HCT116 (cell line): ENCODE measurements around the gene NT5C1B. TPM values are rescaled to one million over a fixed set of nuclear protein-coding genes. Genes with fewer than 3 reads are reported as not detected.

ENCODE experiments used
- ATAC-seq: fragments of 200-7000 bp; cut with Tn5 transposase; 2 replicates; pipeline ENCODE4 v1.9.1; 2020; ENCODE audit warnings: mild to moderate bottlenecking, moderate library complexity
- BruUV-seq: library from RNA; stranded (reverse); fragments of 400-500 nt; replicated peaks from 2 replicates; lab custom pipeline; 2021; lab: Mats Ljungman, UMichigan
- CTCF ChIA-PET: fragments of 300-600 bp; sonication (Branson Sonifier 250); formaldehyde crosslinking; loops from one replicate; lab custom pipeline; 2021; ENCODE audit warnings: antibody characterized with exemption; lab: Charles Lee
- POLR2A ChIA-PET: fragments of 300-600, 350-600 bp; sonication (Branson Sonifier 250); formaldehyde crosslinking; loops from one replicate; lab custom pipeline; 2021; ENCODE audit warnings: antibody characterized with exemption; lab: Charles Lee
- RAD21 ChIA-PET, 2 experiments: fragments of 300-600 bp; sonication (Branson Sonifier 250); formaldehyde crosslinking; loops; one replicate each; lab custom pipeline; 2023; ENCODE audit warnings: low total read pairs in 2 of 2; ENCODE audit not compliant: uncharacterized antibody in 2 of 2, unreplicated experiment in 2 of 2, low non-redundant PET in 1 of 2; lab: Charles Lee
- DNase-seq: peaks from one replicate; pipeline ENCODE4 v3.0.0-alpha.2; 2010; ENCODE audit warnings: low read depth, low spot score
- H2AFZ ChIP-seq: fragments of 200-600 bp; shearing (Covaris generic), sonication (generic); 2 replicates; pipeline ENCODE4 v1.6.1; 2017; ENCODE audit warnings: low read depth, mixed run types, mixed read lengths, antibody characterized with exemption, low read length; ENCODE audit not compliant: poor library complexity, severe bottlenecking
- H3K27ac ChIP-seq: 2 replicates; pipeline ENCODE4 v1.5.1; 2012; ENCODE audit warnings: low read depth, low read length
- H3K27me3 ChIP-seq: fragments of 200-600 bp; sonication (generic); 2 replicates; pipeline ENCODE4 v1.6.1; 2016; ENCODE audit warnings: mixed run types, low read length, mixed read lengths; ENCODE audit not compliant: insufficient read depth
- H3K36me3 ChIP-seq, 2 experiments: fragments of 200-500 bp in 1 of 2; fragments of 200-600 bp in 1 of 2; sonication (Bioruptor generic) in 1 of 2; sonication (generic) in 1 of 2; 2 replicates each; pipeline versions ENCODE4 v1.5.1 to v1.6.1; 2014 to 2016; ENCODE audit warnings: low read length in 2 of 2, inconsistent platforms in 1 of 2, mixed read lengths in 1 of 2, mixed run types in 1 of 2; ENCODE audit not compliant: insufficient read depth in 2 of 2, control insufficient read depth in 1 of 2
- H3K4me1 ChIP-seq, 2 experiments: fragments of 200-600 bp in 1 of 2; sonication (generic) in 1 of 2; 2 replicates each; pipeline versions ENCODE4 v1.5.1 to v1.6.1; 2012 to 2017; ENCODE audit warnings: low read length in 2 of 2, inconsistent platforms in 1 of 2, mild to moderate bottlenecking in 1 of 2, mixed read lengths in 1 of 2, mixed run types in 1 of 2, moderate library complexity in 1 of 2; ENCODE audit not compliant: insufficient read depth in 2 of 2, control insufficient read depth in 1 of 2
- H3K4me2 ChIP-seq: fragments of 200-600 bp; sonication (generic); 2 replicates; pipeline ENCODE4 v1.6.1; 2017; ENCODE audit warnings: mixed run types, low read length, mixed read lengths
- H3K4me3 ChIP-seq, 2 experiments: fragments of 200-600 bp in 1 of 2; sonication (generic) in 1 of 2; replicated peaks in 1 of 2; 2 replicates each; pipeline ENCODE4 v1.5.1; 2011 to 2016; ENCODE audit warnings: low read length in 2 of 2, control low read depth in 1 of 2, low read depth in 1 of 2, mild to moderate bottlenecking in 1 of 2, mixed read lengths in 1 of 2, mixed run types in 1 of 2
- H3K79me2 ChIP-seq: fragments of 200-600 bp; sonication (generic); 2 replicates; pipeline ENCODE4 v1.6.1; 2017; ENCODE audit warnings: mild to moderate bottlenecking, mixed run types, low read length, moderate library complexity, mixed read lengths; ENCODE audit not compliant: insufficient read depth
- H3K9ac ChIP-seq: fragments of 200-600 bp; sonication (generic); 2 replicates; pipeline ENCODE4 v1.6.1; 2016; ENCODE audit warnings: low read length, mixed read lengths
- H3K9me2 ChIP-seq: fragments of 200-600 bp; sonication (generic), shearing (Covaris generic); 2 replicates; pipeline ENCODE4 v1.6.1; 2017; ENCODE audit warnings: mixed run types, mild to moderate bottlenecking, moderate library complexity; ENCODE audit not compliant: insufficient read depth
- H3K9me3 ChIP-seq, 2 experiments: fragments of 200-500 bp in 1 of 2; fragments of 200-600 bp in 1 of 2; sonication (Bioruptor generic) in 1 of 2; sonication (generic) in 1 of 2; 2 replicates each; pipeline ENCODE4 v1.6.1; 2014 to 2017; ENCODE audit warnings: low read length in 2 of 2, mixed read lengths in 2 of 2, inconsistent platforms in 1 of 2, low read depth in 1 of 2, mild to moderate bottlenecking in 1 of 2, mixed run types in 1 of 2, moderate library complexity in 1 of 2; ENCODE audit not compliant: control insufficient read depth in 1 of 2, insufficient read depth in 1 of 2
- H4K20me1 ChIP-seq: fragments of 200-600 bp; sonication (generic), shearing (Covaris generic); 2 replicates; pipeline ENCODE4 v1.6.1; 2017; ENCODE audit warnings: mixed run types, mild to moderate bottlenecking, moderate library complexity; ENCODE audit not compliant: insufficient read depth
- CBX3 ChIP-seq: IDR thresholded peaks from 2 replicates; pipeline ENCODE4 v1.6.1; 2012; ENCODE audit warnings: low read depth
- CTCF ChIP-seq, 3 experiments: fragments of 200-600 bp in 1 of 3; sonication (generic) in 1 of 3; IDR thresholded peaks in 2 of 3; conservative IDR thresholded peaks in 1 of 3; 2 replicates each; pipeline ENCODE4 v1.5.1; 2012 to 2017; ENCODE audit warnings: low read depth in 2 of 3, low read length in 2 of 3, antibody characterized with exemption in 1 of 3, borderline replicate concordance in 1 of 3, control low read depth in 1 of 3, mild to moderate bottlenecking in 1 of 3, mixed read lengths in 1 of 3, mixed run types in 1 of 3, moderate library complexity in 1 of 3; ENCODE audit not compliant: insufficient read depth in 1 of 3
- EGR1 ChIP-seq: IDR thresholded peaks from 2 replicates; pipeline ENCODE4 v1.6.1; 2012; ENCODE audit warnings: low read depth
- ELF1 ChIP-seq: IDR thresholded peaks from 2 replicates; pipeline ENCODE4 v1.6.1; 2012; ENCODE audit warnings: low read depth, borderline replicate concordance
- EZH2 ChIP-seq: fragments of 200-600 bp; sonication (generic); IDR thresholded peaks from 2 replicates; pipeline ENCODE4 v1.6.1; 2017; ENCODE audit warnings: antibody characterized with exemption, mixed run types
- EZH2phosphoT487 ChIP-seq: fragments of 200-600 bp; IDR thresholded peaks from 2 replicates; pipeline ENCODE4 v1.6.1; 2018; ENCODE audit warnings: antibody characterized with exemption, borderline replicate concordance
- FOSL1 ChIP-seq: IDR thresholded peaks from 2 replicates; pipeline ENCODE4 v1.6.1; 2012; ENCODE audit warnings: low read depth
- JUND ChIP-seq: IDR thresholded peaks from 2 replicates; pipeline ENCODE4 v1.6.1; 2012
- POLR2A ChIP-seq: IDR thresholded peaks from 2 replicates; pipeline ENCODE4 v1.7.0; 2011; ENCODE audit warnings: borderline replicate concordance; ENCODE audit not compliant: insufficient read depth, insufficient read length; ENCODE audit errors: extremely low read depth
- POLR2AphosphoS5 ChIP-seq: IDR thresholded peaks from 2 replicates; pipeline ENCODE4 v1.6.1; 2011; ENCODE audit warnings: mild to moderate bottlenecking, low read depth, low read length, moderate library complexity
- REST ChIP-seq: IDR thresholded peaks from 2 replicates; pipeline ENCODE4 v1.6.1; 2012; ENCODE audit warnings: low read depth
- SIN3A ChIP-seq: IDR thresholded peaks from 2 replicates; pipeline ENCODE4 v1.6.1; 2012; ENCODE audit warnings: low read depth
- SP1 ChIP-seq: IDR thresholded peaks from 2 replicates; pipeline ENCODE4 v1.6.1; 2012; ENCODE audit warnings: low read depth
- SRF ChIP-seq: IDR thresholded peaks from 2 replicates; pipeline ENCODE4 v1.6.1; 2012; ENCODE audit warnings: low read depth
- TCF7L2 ChIP-seq: IDR thresholded peaks from 2 replicates; pipeline ENCODE4 v1.7.0; 2011; ENCODE audit warnings: borderline replicate concordance, inconsistent platforms; ENCODE audit not compliant: insufficient read depth, insufficient read length; ENCODE audit errors: extremely low read depth
- ZFX ChIP-seq: fragments of 450-650 bp; IDR thresholded peaks from 2 replicates; pipeline ENCODE4 v1.6.1; 2017
- ZNF274 ChIP-seq: fragments of 200-500 bp; sonication (Bioruptor generic); IDR thresholded peaks from 2 replicates; pipeline ENCODE4 v1.6.1; 2014; ENCODE audit warnings: mild to moderate bottlenecking, low read depth, low read length, inconsistent platforms
- intact Hi-C: fragments of 100-400 bp; cut with micrococcal nuclease; formaldehyde crosslinking; loops from 2 replicates; pipeline ENCODE4 v1.10.0; 2022
- total RNA-seq: library from RNA; stranded (reverse); gene quantifications from one replicate; pipeline ENCODE4 v1.2.1, GENCODE V29; 2021; ENCODE audit not compliant: unreplicated experiment
- TF ChIP-seq, protein P1 (sequence below): IDR thresholded peaks from 2 replicates; pipeline ENCODE4 v1.6.1; 2011; ENCODE audit warnings: mild to moderate bottlenecking, low read length, moderate library complexity; ENCODE audit not compliant: insufficient replicate concordance; ENCODE audit errors: extremely low read depth
- TF ChIP-seq, protein P2 (sequence below): IDR thresholded peaks from 2 replicates; pipeline ENCODE4 v1.6.1; 2012

Gene NT5C1B
- total RNA-seq, 1 experiment from 2014 or later, result not detected

DNA sequence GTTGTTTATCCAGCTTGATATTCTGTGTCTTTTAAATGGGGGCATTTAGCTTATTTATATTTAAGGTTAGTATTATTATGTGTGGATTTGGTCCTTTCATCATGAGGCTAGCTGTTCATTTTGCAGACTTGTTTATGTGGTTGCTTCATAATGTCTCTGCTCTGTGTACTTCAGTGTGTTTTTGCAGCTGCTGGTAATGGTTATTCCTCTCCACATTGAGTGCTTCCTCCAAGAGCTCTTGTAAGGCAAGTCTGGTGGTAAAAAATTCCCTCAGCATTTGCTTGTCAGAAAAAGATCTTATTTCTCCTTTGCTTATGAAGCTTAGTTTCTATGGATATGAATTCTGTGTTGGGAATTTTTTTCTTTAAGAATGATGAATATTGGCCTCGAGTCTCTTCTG is 47.8 kb upstream of the NT5C1B start:
- no peak overlapping the region for H3K4me2 ChIP-seq
- no peaks in the 10 kb centered on the region for H3K27me3 ChIP-seq
- H3K36me3 ChIP-seq, result no peaks in the 10 kb centered on the region
- ChIA-PET RAD21 (no interaction called here), CTCF (no interaction called here), POLR2A (no interaction called here)
- ATAC-seq (no peak), DNase-seq (no peak)
- 0 out of 4 replicates have a peak, but pooled peaks cover 0 to 5% of the 10 kb centered on the region in 2 experiments for H3K9me3 ChIP-seq
- H4K20me1 ChIP-seq, result no peaks in the 10 kb centered on the region
- no peaks in the 10 kb centered on the region for H3K79me2 ChIP-seq
- H3K4me1 ChIP-seq, result no peaks in the 10 kb centered on the region
- H3K27ac ChIP-seq, result no peak overlapping the region
- H3K4me3 ChIP-seq, result no peak overlapping the region
- no peak overlapping the region for H3K9ac ChIP-seq
- no peaks in the 10 kb centered on the region for H3K9me2 ChIP-seq
- intact Hi-C loops, result no loop called here
- no peak for TF ChIP-seq EGR1
- TF ChIP-seq EZH2phosphoT487, result no peak
- TF ChIP-seq CTCF (IDR thresholded peaks at IDR 0.05 in 2 of 3, conservative IDR thresholded peaks at IDR 0.05 in 1 of 3; ENCODE audit: borderline replicate concordance in 1 of 3, insufficient read depth in 1 of 3, low read depth in 2 of 3, low read length in 2 of 3), result no peak
- TF ChIP-seq SP1, result no peak
- TF ChIP-seq POLR2A, result no peak
- no peak for TF ChIP-seq ELF1
- TF ChIP-seq POLR2AphosphoS5, result no peak
- no peak for TF ChIP-seq JUND
- TF ChIP-seq REST, result no peak
- TF ChIP-seq, protein P1, sequence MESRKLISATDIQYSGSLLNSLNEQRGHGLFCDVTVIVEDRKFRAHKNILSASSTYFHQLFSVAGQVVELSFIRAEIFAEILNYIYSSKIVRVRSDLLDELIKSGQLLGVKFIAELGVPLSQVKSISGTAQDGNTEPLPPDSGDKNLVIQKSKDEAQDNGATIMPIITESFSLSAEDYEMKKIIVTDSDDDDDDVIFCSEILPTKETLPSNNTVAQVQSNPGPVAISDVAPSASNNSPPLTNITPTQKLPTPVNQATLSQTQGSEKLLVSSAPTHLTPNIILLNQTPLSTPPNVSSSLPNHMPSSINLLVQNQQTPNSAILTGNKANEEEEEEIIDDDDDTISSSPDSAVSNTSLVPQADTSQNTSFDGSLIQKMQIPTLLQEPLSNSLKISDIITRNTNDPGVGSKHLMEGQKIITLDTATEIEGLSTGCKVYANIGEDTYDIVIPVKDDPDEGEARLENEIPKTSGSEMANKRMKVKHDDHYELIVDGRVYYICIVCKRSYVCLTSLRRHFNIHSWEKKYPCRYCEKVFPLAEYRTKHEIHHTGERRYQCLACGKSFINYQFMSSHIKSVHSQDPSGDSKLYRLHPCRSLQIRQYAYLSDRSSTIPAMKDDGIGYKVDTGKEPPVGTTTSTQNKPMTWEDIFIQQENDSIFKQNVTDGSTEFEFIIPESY, result no peak
- TF ChIP-seq, protein P2, sequence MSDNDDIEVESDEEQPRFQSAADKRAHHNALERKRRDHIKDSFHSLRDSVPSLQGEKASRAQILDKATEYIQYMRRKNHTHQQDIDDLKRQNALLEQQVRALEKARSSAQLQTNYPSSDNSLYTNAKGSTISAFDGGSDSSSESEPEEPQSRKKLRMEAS, result no peak
- TF ChIP-seq SIN3A, result no peak
- TF ChIP-seq FOSL1, result no peak
- no peak for TF ChIP-seq SRF
- TF ChIP-seq TCF7L2, result no peak
- no peak for TF ChIP-seq ZNF274
- no peak for TF ChIP-seq CBX3
- TF ChIP-seq EZH2, result no peak
- no peak for TF ChIP-seq ZFX
- no TSS peak for BruUV-seq
- H2AFZ ChIP-seq, result no peak overlapping the region
